ENCODE data around the gene ADAMTS8.
A peak's percentile ranks its signal among the peaks of the same experiment; 100 is the strongest.

Gene ADAMTS8

GRCh38 chr11:130409594-130410388 is 18.6 kb downstream of the ADAMTS8 start:
- H3K27ac ChIP-seq: no peak overlapping the region
- H3K4me1 ChIP-seq: peaks cover 0 to 13% (median 7%) of the 10 kb centered on the region in 10 experiments; a peak in 11 of 20 replicates
- H3K27me3 ChIP-seq: no peaks in the 10 kb centered on the region
- H3K4me3 ChIP-seq: no peak overlapping the region
- H3K9me3 ChIP-seq (replicated peaks in 1 of 11): no peaks in the 10 kb centered on the region
- no peak for TF ChIP-seq Cebpa-rat (IDR thresholded peaks at IDR 0.05)
- no peak overlapping the region for H3K9ac ChIP-seq
- peaks cover 0 to 9% (median 0%) of the 10 kb centered on the region in 11 experiments; a peak in 1 of 22 replicates for H4K20me1 ChIP-seq
- no peak overlapping the region for H3K4me2 ChIP-seq
- no peaks in the 10 kb centered on the region for H3K36me3 ChIP-seq

GRCh38 chr11:130408901-130409300 is 19.5 kb downstream of the ADAMTS8 start:
- no peaks in the 10 kb centered on the region for H3K9me3 ChIP-seq (replicated peaks in 1 of 11)
- TF ChIP-seq Cebpa-rat (IDR thresholded peaks at IDR 0.05): no peak
- H4K20me1 ChIP-seq: 0 out of 22 replicates have a peak, but pooled peaks cover 0 to 4% (median 0%) of the 10 kb centered on the region in 11 experiments
- H3K4me2 ChIP-seq: no peak overlapping the region
- H3K27ac ChIP-seq: no peak overlapping the region
- H3K4me3 ChIP-seq: no peak overlapping the region
- H3K27me3 ChIP-seq: no peaks in the 10 kb centered on the region
- H3K9ac ChIP-seq: no peak overlapping the region
- peaks cover 0 to 9% (median 0%) of the 10 kb centered on the region in 10 experiments; a peak in 7 of 20 replicates for H3K4me1 ChIP-seq
- H3K36me3 ChIP-seq: no peaks in the 10 kb centered on the region

GRCh38 chr11:130408401-130408890 is 20.0 kb downstream of the ADAMTS8 start:
- H3K4me1 ChIP-seq: peaks cover 0 to 10% (median 1%) of the 10 kb centered on the region in 10 experiments; a peak in 10 of 20 replicates
- no peak overlapping the region for H3K4me2 ChIP-seq
- TF ChIP-seq Cebpa-rat (IDR thresholded peaks at IDR 0.05): no peak
- H3K9me3 ChIP-seq (replicated peaks in 1 of 11): no peaks in the 10 kb centered on the region
- no peaks in the 10 kb centered on the region for H3K27me3 ChIP-seq
- no peaks in the 10 kb centered on the region for H3K36me3 ChIP-seq
- no peak overlapping the region for H3K27ac ChIP-seq
- no peak overlapping the region for H3K4me3 ChIP-seq
- no peak overlapping the region for H3K9ac ChIP-seq
- H4K20me1 ChIP-seq: 0 out of 22 replicates have a peak, but pooled peaks cover 0 to 4% (median 0%) of the 10 kb centered on the region in 11 experiments

GRCh38 chr11:130407978-130408377 is 20.4 kb downstream of the ADAMTS8 start:
- H3K27me3 ChIP-seq: no peaks in the 10 kb centered on the region
- no peak overlapping the region for H3K9ac ChIP-seq
- no peak overlapping the region for H3K4me3 ChIP-seq
- no peak overlapping the region for H3K4me2 ChIP-seq
- H4K20me1 ChIP-seq: 0 out of 22 replicates have a peak, but pooled peaks cover 0 to under 1% (median 0%) of the 10 kb centered on the region in 11 experiments
- H3K9me3 ChIP-seq (replicated peaks in 1 of 11): no peaks in the 10 kb centered on the region
- no peak overlapping the region for H3K27ac ChIP-seq
- peaks cover 0 to 14% (median 6%) of the 10 kb centered on the region in 10 experiments; a peak in 13 of 20 replicates for H3K4me1 ChIP-seq
- H3K36me3 ChIP-seq: no peaks in the 10 kb centered on the region
- no peak for TF ChIP-seq Cebpa-rat (IDR thresholded peaks at IDR 0.05)

- no peak overlapping the region for H3K4me3 ChIP-seq
- no peaks in the 10 kb centered on the region for H3K36me3 ChIP-seq
- no peak overlapping the region for H3K9ac ChIP-seq
- no peak overlapping the region for H3K4me2 ChIP-seq
- no peaks in the 10 kb centered on the region for H3K9me3 ChIP-seq (replicated peaks in 1 of 11)
- no peaks in the 10 kb centered on the region; a peak in 2 of 22 replicates for H3K27me3 ChIP-seq
- peaks cover 0 to 10% (median 0%) of the 10 kb centered on the region in 11 experiments; a peak in 4 of 22 replicates for H4K20me1 ChIP-seq
- H3K4me1 ChIP-seq: peaks cover 16 to 40% (median 32%) of the 10 kb centered on the region in 10 experiments
- no peak overlapping the region for H3K27ac ChIP-seq
- no peak for TF ChIP-seq Cebpa-rat (IDR thresholded peaks at IDR 0.05)
These were observed 23.0 kb downstream of the ADAMTS8 start for GRCh38 chr11:130405428-130405827.

- no peak overlapping the region for H3K9ac ChIP-seq
- no peaks in the 10 kb centered on the region for H3K36me3 ChIP-seq
- H4K20me1 ChIP-seq: peaks cover 0 to 13% (median 0%) of the 10 kb centered on the region in 11 experiments; a peak in 4 of 22 replicates
- no peak overlapping the region for H3K4me3 ChIP-seq
- no peak for TF ChIP-seq Cebpa-rat (IDR thresholded peaks at IDR 0.05)
- H3K9me3 ChIP-seq (replicated peaks in 1 of 11): no peaks in the 10 kb centered on the region
- H3K27ac ChIP-seq: no peak overlapping the region
- no peaks in the 10 kb centered on the region; a peak in 2 of 22 replicates for H3K27me3 ChIP-seq
- no peak overlapping the region for H3K4me2 ChIP-seq
- H3K4me1 ChIP-seq: peaks cover 20 to 47% (median 38%) of the 10 kb centered on the region in 10 experiments
These were observed 23.7 kb downstream of the ADAMTS8 start for GRCh38 chr11:130404727-130405126.

- Histone ChIP-seq H3K4me1 (peaks cover 20 to 53% (median 43%) of the 10 kb centered on the region in 10 experiments), H3K36me3 (no peaks in the 10 kb centered on the region), H4K20me1 (peaks cover 0 to 13% (median 0%) of the 10 kb centered on the region in 11 experiments; a peak in 4 of 22 replicates), H3K27me3 (no peaks in the 10 kb centered on the region; a peak in 2 of 22 replicates), H3K9ac (no peak overlapping the region), H3K4me2 (peak overlapping the region in 5 of 11 experiments; percentile 85 to 97 (median 91); a peak in 8 of 22 replicates), H3K4me3 (no peak overlapping the region), H3K27ac (no peak overlapping the region), H3K9me3 (replicated peaks in 1 of 11) (no peaks in the 10 kb centered on the region)
- no peak for TF ChIP-seq Cebpa-rat (IDR thresholded peaks at IDR 0.05)
These were observed 24.4 kb downstream of the ADAMTS8 start for GRCh38 chr11:130403967-130404366.

GRCh38 chr11:130403271-130403804 is 25.1 kb downstream of the ADAMTS8 start:
- TF ChIP-seq Cebpa-rat (IDR thresholded peaks at IDR 0.05): no peak
- H3K4me3 ChIP-seq: no peak overlapping the region

GRCh38 chr11:130402570-130402969 is 25.8 kb downstream of the ADAMTS8 start:
- Histone ChIP-seq H3K4me3 (no peak overlapping the region), H4K20me1 (peaks cover 0 to 13% (median 0%) of the 10 kb centered on the region in 11 experiments; a peak in 4 of 22 replicates), H3K27me3 (peaks cover 0 to 4% (median 0%) of the 10 kb centered on the region in 11 experiments; a peak in 3 of 22 replicates), H3K9ac (no peak overlapping the region), H3K27ac (no peak overlapping the region), H3K36me3 (no peaks in the 10 kb centered on the region), H3K4me2 (peak overlapping the region in 8 of 11 experiments; percentile 85 to 97 (median 89); a peak in 16 of 22 replicates), H3K9me3 (replicated peaks in 1 of 11) (no peaks in the 10 kb centered on the region), H3K4me1 (peaks cover 20 to 66% (median 43%) of the 10 kb centered on the region in 10 experiments)
- TF ChIP-seq Cebpa-rat (IDR thresholded peaks at IDR 0.05): no peak

More at GRCh38 chr11:130403271-130403804, 25.1 kb downstream of the ADAMTS8 start:
- H3K27me3 ChIP-seq: no peaks in the 10 kb centered on the region; a peak in 2 of 22 replicates
- H3K27ac ChIP-seq: no peak overlapping the region
- H4K20me1 ChIP-seq: peaks cover 0 to 13% (median 0%) of the 10 kb centered on the region in 11 experiments; a peak in 4 of 22 replicates
- no peaks in the 10 kb centered on the region for H3K36me3 ChIP-seq
- no peak overlapping the region for H3K9ac ChIP-seq
- H3K4me1 ChIP-seq: peaks cover 20 to 58% (median 43%) of the 10 kb centered on the region in 10 experiments
- H3K9me3 ChIP-seq (replicated peaks in 1 of 11): no peaks in the 10 kb centered on the region
- H3K4me2 ChIP-seq: peak overlapping the region in 6 of 11 experiments; percentile 85 to 97 (median 89); a peak in 9 of 22 replicates

Data from BLaER1 treated with 17β-estradiol and CSF1 and Interleukin-3, amounts not matched to agents 10 nM and 100 nM (cell line).